GM21381 (cell line): ENCODE results near the gene CNTN4.
"Not testable (repeated sequence)": the region's sequence is repeated elsewhere in the genome, so short reads cannot be mapped to it uniquely, and the experiment has no call there.

Source experiments
- ATAC-seq: cut with Tn5 transposase; IDR thresholded peaks from one replicate; pipeline ENCODE4 v1.9.1; 2021; ENCODE audit warnings: mild to moderate bottlenecking, moderate library complexity; ENCODE audit not compliant: unreplicated experiment

CNTN4 gene

GRCh38 chr3:2098398-2099027, at the start of gene CNTN4:
CNTN4 (plus strand) TSS chr3:2098866.
- ATAC-seq = no peak

- no peak for ATAC-seq
These were observed 37.3 kb upstream of the CNTN4 start for GRCh38 chr3:2061360-2061759.

GRCh38 chr3:2071531-2071930, 27.1 kb upstream of the CNTN4 start:
- no peak for ATAC-seq

- no peak for ATAC-seq
These were observed 19.8 kb upstream of the CNTN4 start for GRCh38 chr3:2078821-2079220.

- ATAC-seq = no peak
These were observed 15.7 kb upstream of the CNTN4 start for GRCh38 chr3:2082871-2083480.

GRCh38 chr3:2083558-2083957, 15.1 kb upstream of the CNTN4 start:
- not testable (repeated sequence) for ATAC-seq

GRCh38 chr3:2090095-2090911, 8.4 kb upstream of the CNTN4 start:
- no peak for ATAC-seq

- no peak for ATAC-seq
These were observed 5.9 kb upstream of the CNTN4 start for GRCh38 chr3:2092758-2093157.

- no peak for ATAC-seq
These were observed 3.7 kb upstream of the CNTN4 start for GRCh38 chr3:2094941-2095340.

- ATAC-seq = no peak
These were observed 2.5 kb upstream of the CNTN4 start for GRCh38 chr3:2096216-2096615.

- no peak for ATAC-seq
These were observed 950 bp upstream of the CNTN4 start for GRCh38 chr3:2097641-2098191.

GRCh38 chr3:2099028-2099671, 484 bp downstream of the CNTN4 start:
- ATAC-seq = no peak

GRCh38 chr3:2099779-2100191, 1.1 kb downstream of the CNTN4 start:
- ATAC-seq = no peak

GRCh38 chr3:2106438-2106837, 7.8 kb downstream of the CNTN4 start:
- no peak for ATAC-seq

- ATAC-seq = no peak
These were observed 12.0 kb downstream of the CNTN4 start for GRCh38 chr3:2110597-2111117.

GRCh38 chr3:2114617-2115275, 16.1 kb downstream of the CNTN4 start:
- no peak for ATAC-seq

GRCh38 chr3:2130726-2131125, 32.1 kb downstream of the CNTN4 start:
- no peak for ATAC-seq

GRCh38 chr3:2133146-2133545, 34.5 kb downstream of the CNTN4 start:
- no peak for ATAC-seq

GRCh38 chr3:2137651-2138050, 39.0 kb downstream of the CNTN4 start:
- ATAC-seq = no peak

- ATAC-seq = no peak
These were observed 42.8 kb downstream of the CNTN4 start for GRCh38 chr3:2141482-2141881.
